ENCODE results near the gene THRA.

DNA sequence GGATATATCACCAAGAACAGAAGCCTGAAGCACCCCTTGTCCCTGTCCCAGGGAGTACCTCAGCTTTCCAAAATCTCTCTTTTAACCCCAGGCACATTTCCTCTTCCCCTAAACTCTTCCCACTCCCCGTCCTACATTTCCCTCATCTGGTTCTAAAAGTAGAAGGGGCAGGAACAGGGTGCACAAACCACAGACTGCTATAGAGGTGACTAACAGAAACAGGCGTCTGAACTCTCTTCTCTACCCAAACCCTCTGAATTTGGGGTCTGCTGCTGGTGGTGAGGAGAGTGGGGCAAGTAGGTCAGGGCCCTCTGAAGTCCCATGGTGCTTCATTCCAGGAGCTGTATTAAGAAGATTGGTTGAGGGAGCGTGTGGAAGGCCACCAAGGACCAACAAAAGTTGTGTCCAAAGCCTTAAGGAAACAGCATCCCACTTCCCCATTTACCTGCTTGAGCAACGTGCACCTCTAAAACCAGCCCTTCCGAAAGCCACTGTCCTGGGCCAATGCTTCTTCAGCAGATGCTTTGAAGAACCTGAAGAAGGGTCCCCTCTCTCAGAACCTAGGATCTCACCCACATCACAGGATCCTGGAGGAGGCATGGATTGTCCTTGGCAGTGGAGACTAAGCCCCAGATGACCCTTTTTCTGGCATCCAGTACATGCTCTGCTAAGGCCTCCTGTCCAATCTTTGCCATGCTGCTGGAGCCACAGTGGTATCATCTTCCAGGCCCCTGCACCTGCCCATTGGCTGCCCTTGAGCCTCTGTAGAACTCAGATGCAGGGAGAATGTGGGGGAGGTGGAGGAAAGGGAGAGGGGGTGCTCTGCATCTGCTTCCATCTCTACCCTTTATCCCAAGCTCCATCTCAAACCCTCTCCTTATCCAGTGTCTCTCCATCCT lies 43.3 kb downstream of the THRA start:
- TF ChIP-seq ZNF384 (IDR thresholded peaks at IDR 0.05) (no peak), FOXK2 (IDR thresholded peaks at IDR 0.05) (no peak), BHLHE40 (IDR thresholded peaks at IDR 0.05; ENCODE audit: borderline replicate concordance) (no peak), ELF4 (IDR thresholded peaks at IDR 0.05) (no peak), CTBP1 (IDR thresholded peaks at IDR 0.05; ENCODE audit: borderline replicate concordance) (no peak), FOXM1 (IDR thresholded peaks at IDR 0.05; ENCODE audit: borderline replicate concordance) (no peak), TARDBP (IDR thresholded peaks at IDR 0.05) (no peak), ARNT (IDR thresholded peaks at IDR 0.05) (no peak), SP1 (IDR thresholded peaks at IDR 0.05) (no peak), SUZ12 (IDR thresholded peaks at IDR 0.05) (no peak), NFRKB (IDR thresholded peaks at IDR 0.05) (no peak), L3MBTL2 (conservative IDR thresholded peaks at IDR 0.05) (no peak)
